ENCODE results near the gene SLC39A11. TPM values are rescaled to one million over a fixed set of nuclear protein-coding genes. Genes with fewer than 3 reads are reported as not detected.

SLC39A11 gene
- total RNA-seq, 1 donor from 2014 or later: 13.2 TPM

GRCh38 chr17:73130977-73131376 lies 38.5 kb upstream of the SLC39A11 start:
- H3K36me3 Mint-ChIP-seq (ENCODE audit: low read depth, unreplicated experiment): no peaks in the 10 kb centered on the region
- no peak overlapping the region for H3K27ac Mint-ChIP-seq (ENCODE audit: unreplicated experiment)
- H3K27me3 Mint-ChIP-seq (ENCODE audit: unreplicated experiment): peaks cover 6% of the 10 kb centered on the region
- no peaks in the 10 kb centered on the region for H3K4me1 Mint-ChIP-seq (ENCODE audit: unreplicated experiment)
- no peak for DNase-seq (ENCODE audit: low spot score)
- no peak overlapping the region for H3K4me3 Mint-ChIP-seq (ENCODE audit: unreplicated experiment)
- no peaks in the 10 kb centered on the region for H3K9me3 Mint-ChIP-seq (ENCODE audit: unreplicated experiment)
- TF ChIP-seq, protein P1, sequence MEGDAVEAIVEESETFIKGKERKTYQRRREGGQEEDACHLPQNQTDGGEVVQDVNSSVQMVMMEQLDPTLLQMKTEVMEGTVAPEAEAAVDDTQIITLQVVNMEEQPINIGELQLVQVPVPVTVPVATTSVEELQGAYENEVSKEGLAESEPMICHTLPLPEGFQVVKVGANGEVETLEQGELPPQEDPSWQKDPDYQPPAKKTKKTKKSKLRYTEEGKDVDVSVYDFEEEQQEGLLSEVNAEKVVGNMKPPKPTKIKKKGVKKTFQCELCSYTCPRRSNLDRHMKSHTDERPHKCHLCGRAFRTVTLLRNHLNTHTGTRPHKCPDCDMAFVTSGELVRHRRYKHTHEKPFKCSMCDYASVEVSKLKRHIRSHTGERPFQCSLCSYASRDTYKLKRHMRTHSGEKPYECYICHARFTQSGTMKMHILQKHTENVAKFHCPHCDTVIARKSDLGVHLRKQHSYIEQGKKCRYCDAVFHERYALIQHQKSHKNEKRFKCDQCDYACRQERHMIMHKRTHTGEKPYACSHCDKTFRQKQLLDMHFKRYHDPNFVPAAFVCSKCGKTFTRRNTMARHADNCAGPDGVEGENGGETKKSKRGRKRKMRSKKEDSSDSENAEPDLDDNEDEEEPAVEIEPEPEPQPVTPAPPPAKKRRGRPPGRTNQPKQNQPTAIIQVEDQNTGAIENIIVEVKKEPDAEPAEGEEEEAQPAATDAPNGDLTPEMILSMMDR (IDR thresholded peaks at IDR 0.05; ENCODE audit: unreplicated experiment): no peak

DNA sequence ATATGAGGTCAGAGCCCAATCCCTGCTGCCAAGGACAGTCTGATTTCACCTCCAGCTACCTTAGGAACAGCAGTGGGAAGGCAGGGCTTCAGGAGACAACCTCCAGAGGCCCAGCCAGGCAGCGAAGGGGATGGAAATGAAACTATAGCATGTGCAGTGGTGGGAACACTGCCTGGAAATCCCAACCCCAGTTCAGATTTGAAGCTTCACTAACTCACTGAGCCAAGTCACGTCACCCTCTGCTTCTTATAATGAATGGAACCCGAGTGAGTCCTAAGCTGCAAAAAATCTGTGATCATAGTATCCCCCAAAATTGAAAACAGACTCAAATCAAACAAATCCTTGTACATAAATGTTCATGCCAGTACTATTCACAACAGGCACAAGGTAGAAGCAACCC lies 36.0 kb upstream of the SLC39A11 start:
- DNase-seq (ENCODE audit: low spot score): no peak
- no peak overlapping the region for H3K27ac Mint-ChIP-seq (ENCODE audit: unreplicated experiment)
- H3K4me1 Mint-ChIP-seq (ENCODE audit: unreplicated experiment): peaks cover 6% of the 10 kb centered on the region
- peaks cover 2% of the 10 kb centered on the region for H3K27me3 Mint-ChIP-seq (ENCODE audit: unreplicated experiment)
- H3K9me3 Mint-ChIP-seq (ENCODE audit: unreplicated experiment): no peaks in the 10 kb centered on the region
- H3K4me3 Mint-ChIP-seq (ENCODE audit: unreplicated experiment): no peak overlapping the region
- no peaks in the 10 kb centered on the region for H3K36me3 Mint-ChIP-seq (ENCODE audit: low read depth, unreplicated experiment)
- TF ChIP-seq, protein P1 (IDR thresholded peaks at IDR 0.05; ENCODE audit: unreplicated experiment): no peak

GRCh38 chr17:73126716-73127473 lies 34.4 kb upstream of the SLC39A11 start:
- Mint-ChIP-seq H3K4me1 (ENCODE audit: unreplicated experiment) (peaks cover 10% of the 10 kb centered on the region), H3K36me3 (ENCODE audit: low read depth, unreplicated experiment) (no peaks in the 10 kb centered on the region), H3K4me3 (ENCODE audit: unreplicated experiment) (no peak overlapping the region), H3K9me3 (ENCODE audit: unreplicated experiment) (no peaks in the 10 kb centered on the region), H3K27ac (ENCODE audit: unreplicated experiment) (no peak overlapping the region), H3K27me3 (ENCODE audit: unreplicated experiment) (peaks cover 2% of the 10 kb centered on the region)
- DNase-seq (ENCODE audit: low spot score): no peak
- TF ChIP-seq, protein P1 (IDR thresholded peaks at IDR 0.05; ENCODE audit: unreplicated experiment): peak; percentile 19

DNA sequence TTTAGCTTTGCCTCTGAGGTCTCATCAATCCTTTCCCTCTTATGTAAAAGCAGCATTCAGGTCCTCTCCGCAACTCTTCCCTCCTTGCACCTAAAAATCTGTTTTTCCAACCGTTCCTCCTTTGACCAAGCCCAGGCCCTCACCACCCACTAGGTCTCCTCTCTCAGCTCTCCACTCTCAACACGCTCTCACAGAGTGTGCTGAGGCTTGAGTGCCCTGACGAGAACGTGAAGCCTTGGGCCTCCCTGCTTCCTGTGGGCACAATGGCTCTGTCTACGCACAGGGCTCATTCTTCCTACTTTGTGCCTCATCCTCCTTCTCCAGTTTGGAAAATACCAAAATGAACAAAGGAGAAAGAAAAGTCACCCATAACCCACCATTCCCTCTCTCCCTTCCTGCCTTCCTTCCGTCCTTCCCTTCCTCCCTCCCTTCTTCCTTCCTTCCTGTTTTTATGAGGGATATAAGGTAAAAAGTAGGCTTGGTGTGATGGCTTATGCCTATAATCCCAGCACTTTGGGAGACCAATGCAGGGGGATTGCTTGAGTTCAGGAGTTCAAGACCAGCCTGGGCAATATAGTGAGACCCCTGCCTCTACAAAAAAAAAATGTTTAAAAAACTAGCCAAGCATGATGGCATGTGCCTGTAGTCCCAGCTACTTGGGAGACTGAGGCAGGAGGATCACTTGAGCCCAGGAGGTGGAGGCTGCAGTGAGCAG lies 31.3 kb upstream of the SLC39A11 start:
- Mint-ChIP-seq H3K27me3 (ENCODE audit: unreplicated experiment) (peaks cover 6% of the 10 kb centered on the region), H3K9me3 (ENCODE audit: unreplicated experiment) (no peaks in the 10 kb centered on the region), H3K4me3 (ENCODE audit: unreplicated experiment) (no peak overlapping the region), H3K36me3 (ENCODE audit: low read depth, unreplicated experiment) (no peaks in the 10 kb centered on the region), H3K4me1 (ENCODE audit: unreplicated experiment) (peaks cover 10% of the 10 kb centered on the region), H3K27ac (ENCODE audit: unreplicated experiment) (peak overlapping the region; percentile 48)
- DNase-seq (ENCODE audit: low spot score): no peak
- TF ChIP-seq, protein P1 (IDR thresholded peaks at IDR 0.05; ENCODE audit: unreplicated experiment): no peak
